ENCODE results near the gene STAT4.

The STAT4 gene

DNA sequence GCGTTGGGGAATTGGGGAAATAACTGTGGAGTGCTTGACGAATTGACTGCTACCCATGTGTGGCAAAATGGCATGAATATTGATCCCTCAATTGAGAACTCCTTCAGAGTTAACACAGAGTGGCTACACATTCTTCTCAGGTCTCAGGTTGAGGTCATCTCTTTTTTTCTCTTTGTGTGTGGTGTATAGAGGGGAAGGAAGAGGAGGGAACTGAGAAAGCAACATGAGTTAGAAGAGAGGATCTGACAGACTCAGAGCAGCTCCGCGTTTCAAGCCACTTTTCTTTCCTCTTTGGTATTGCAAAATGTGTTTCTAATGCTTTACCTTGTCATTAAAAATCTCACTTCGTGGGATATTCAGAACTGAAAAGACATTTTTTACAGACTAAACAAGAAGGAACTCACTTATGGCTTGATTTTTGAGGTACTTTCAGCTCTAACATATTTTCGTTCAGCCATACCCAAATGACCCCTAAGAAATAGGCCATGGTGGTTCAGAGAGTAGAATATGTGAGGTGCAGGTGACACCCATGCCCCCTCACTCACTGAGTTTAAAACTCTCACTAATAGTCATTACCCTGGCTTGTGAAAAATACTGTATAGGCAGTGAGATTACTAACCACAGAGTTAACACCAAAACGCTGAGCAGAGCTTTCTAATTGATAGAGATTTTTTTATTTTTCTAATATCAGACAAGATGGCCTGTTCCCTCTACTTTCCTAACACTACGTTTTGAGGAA is 22.5 kb downstream of the STAT4 start:
- no peaks in the 10 kb centered on the region for H3K9me3 ChIP-seq (replicated peaks in 1 of 11)
- no peak overlapping the region for H3K27ac ChIP-seq
- TF ChIP-seq Cebpa-rat (IDR thresholded peaks at IDR 0.05) = no peak
- H3K27me3 ChIP-seq = no peaks in the 10 kb centered on the region
- no peak overlapping the region for H3K4me2 ChIP-seq
- H3K9ac ChIP-seq = no peak overlapping the region
- no peak overlapping the region for H3K4me3 ChIP-seq
- H4K20me1 ChIP-seq = no peaks in the 10 kb centered on the region
- no peaks in the 10 kb centered on the region; a peak in 1 of 20 replicates for H3K4me1 ChIP-seq
- no peaks in the 10 kb centered on the region for H3K36me3 ChIP-seq

GRCh38 chr2:191127235-191127634 is 23.6 kb downstream of the STAT4 start:
- Histone ChIP-seq H3K27me3 (no peaks in the 10 kb centered on the region), H4K20me1 (no peaks in the 10 kb centered on the region), H3K4me1 (no peaks in the 10 kb centered on the region; a peak in 1 of 20 replicates), H3K27ac (no peak overlapping the region), H3K4me2 (no peak overlapping the region), H3K36me3 (no peaks in the 10 kb centered on the region), H3K4me3 (no peak overlapping the region), H3K9ac (no peak overlapping the region), H3K9me3 (replicated peaks in 1 of 11) (no peaks in the 10 kb centered on the region)
- no peak for TF ChIP-seq Cebpa-rat (IDR thresholded peaks at IDR 0.05)

GRCh38 chr2:191126386-191127085 is 24.3 kb downstream of the STAT4 start:
- no peak for TF ChIP-seq Cebpa-rat (IDR thresholded peaks at IDR 0.05)
- Histone ChIP-seq H4K20me1 (no peaks in the 10 kb centered on the region), H3K4me2 (no peak overlapping the region), H3K27me3 (no peaks in the 10 kb centered on the region), H3K4me3 (no peak overlapping the region), H3K9me3 (replicated peaks in 1 of 11) (no peaks in the 10 kb centered on the region), H3K27ac (no peak overlapping the region), H3K4me1 (no peaks in the 10 kb centered on the region; a peak in 1 of 20 replicates), H3K9ac (no peak overlapping the region), H3K36me3 (no peaks in the 10 kb centered on the region)

GRCh38 chr2:191125646-191126045 is 25.1 kb downstream of the STAT4 start:
- Histone ChIP-seq H3K27ac (no peak overlapping the region), H3K36me3 (no peaks in the 10 kb centered on the region), H3K4me3 (no peak overlapping the region), H3K9ac (no peak overlapping the region), H3K9me3 (replicated peaks in 1 of 11) (no peaks in the 10 kb centered on the region), H4K20me1 (no peaks in the 10 kb centered on the region), H3K4me1 (no peaks in the 10 kb centered on the region; a peak in 1 of 20 replicates), H3K27me3 (no peaks in the 10 kb centered on the region), H3K4me2 (no peak overlapping the region)
- no peak for TF ChIP-seq Cebpa-rat (IDR thresholded peaks at IDR 0.05)

- H3K27me3 ChIP-seq = no peaks in the 10 kb centered on the region
- H4K20me1 ChIP-seq = no peaks in the 10 kb centered on the region
- H3K4me3 ChIP-seq = no peak overlapping the region
- TF ChIP-seq Cebpa-rat (IDR thresholded peaks at IDR 0.05) = no peak
- no peak overlapping the region for H3K4me2 ChIP-seq
- H3K9ac ChIP-seq = no peak overlapping the region
- no peaks in the 10 kb centered on the region for H3K36me3 ChIP-seq
- no peak overlapping the region for H3K27ac ChIP-seq
- H3K4me1 ChIP-seq = no peaks in the 10 kb centered on the region
- H3K9me3 ChIP-seq (replicated peaks in 1 of 11) = peaks cover 0 to 4% (median 0%) of the 10 kb centered on the region in 11 experiments; a peak in 1 of 22 replicates
Observed at GRCh38 chr2:191122638-191123294, 28.0 kb downstream of the STAT4 start.

DNA sequence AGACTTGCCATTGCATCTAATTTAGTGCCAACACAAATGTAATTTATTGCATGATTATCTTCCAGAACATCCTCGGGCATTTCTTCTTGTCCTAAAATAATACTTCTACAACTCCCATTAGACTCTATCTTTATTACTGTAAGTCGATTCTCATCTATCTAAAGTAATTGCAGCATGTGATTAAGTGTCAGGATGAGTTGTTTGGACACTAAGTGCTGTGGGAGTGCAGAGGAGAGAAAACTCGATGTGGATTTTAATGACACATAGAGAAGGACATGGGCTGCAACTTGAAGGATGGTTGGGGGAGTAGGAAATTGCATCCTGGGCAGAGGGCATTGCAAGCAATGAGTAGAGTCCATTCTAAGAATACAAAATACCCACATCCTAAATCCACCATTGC is 33.5 kb downstream of the STAT4 start:
- peaks cover 4 to 28% (median 20%) of the 10 kb centered on the region in 10 experiments; a peak in 16 of 20 replicates for H3K4me1 ChIP-seq
- H3K27ac ChIP-seq = no peak overlapping the region
- H4K20me1 ChIP-seq = no peaks in the 10 kb centered on the region
- no peaks in the 10 kb centered on the region for H3K27me3 ChIP-seq
- H3K4me2 ChIP-seq = no peak overlapping the region
- TF ChIP-seq Cebpa-rat (IDR thresholded peaks at IDR 0.05) = no peak
- peaks cover 0 to 4% (median 0%) of the 10 kb centered on the region in 11 experiments; a peak in 1 of 22 replicates for H3K9me3 ChIP-seq (replicated peaks in 1 of 11)
- no peaks in the 10 kb centered on the region for H3K36me3 ChIP-seq
- H3K4me3 ChIP-seq = no peak overlapping the region
- no peak overlapping the region for H3K9ac ChIP-seq

GRCh38 chr2:191115804-191116203 is 35.0 kb downstream of the STAT4 start:
- peaks cover 0 to 4% (median 0%) of the 10 kb centered on the region in 11 experiments; a peak in 1 of 22 replicates for H3K9me3 ChIP-seq (replicated peaks in 1 of 11)
- H3K4me3 ChIP-seq = no peak overlapping the region
- H3K36me3 ChIP-seq = no peaks in the 10 kb centered on the region
- peak overlapping the region in 3 of 11 experiments; percentile 3 to 70 (median 47); a peak in 3 of 22 replicates for H3K4me2 ChIP-seq
- peaks cover 4 to 28% (median 20%) of the 10 kb centered on the region in 10 experiments; a peak in 16 of 20 replicates for H3K4me1 ChIP-seq
- 0 out of 22 replicates have a peak overlapping the region, but pooled peaks of 1 of the 11 experiments have one; percentile 4 for H3K27ac ChIP-seq
- no peaks in the 10 kb centered on the region for H4K20me1 ChIP-seq
- TF ChIP-seq Cebpa-rat (IDR thresholded peaks at IDR 0.05) = no peak
- no peaks in the 10 kb centered on the region for H3K27me3 ChIP-seq
- H3K9ac ChIP-seq = no peak overlapping the region

DNA sequence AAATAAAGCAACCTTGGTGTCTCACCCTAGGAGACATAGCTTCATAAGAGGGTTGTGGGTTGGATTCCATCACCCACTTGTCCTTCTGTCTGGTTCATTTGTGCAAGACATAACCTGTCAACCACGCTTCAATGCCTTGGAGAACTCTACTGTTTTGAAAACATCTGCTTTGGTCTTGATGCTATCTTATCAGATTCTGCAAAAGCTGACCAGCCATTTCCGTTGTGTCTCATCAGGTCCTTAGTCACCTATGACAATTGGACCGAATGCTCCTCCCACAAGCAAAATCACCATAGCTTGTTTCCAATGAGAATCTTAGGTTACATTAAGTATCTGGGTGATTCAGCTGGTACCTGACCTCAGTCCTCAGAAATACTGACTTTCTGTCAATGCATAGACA is 35.4 kb downstream of the STAT4 start:
- H3K36me3 ChIP-seq = no peaks in the 10 kb centered on the region
- H3K27ac ChIP-seq = peak overlapping the region in 2 of 11 experiments; percentile 34 to 46; a peak in 1 of 22 replicates
- H3K4me2 ChIP-seq = peak overlapping the region; percentile 3 to 70 (median 34); a peak in 14 of 22 replicates
- peaks cover 0 to 2% (median 0%) of the 10 kb centered on the region in 11 experiments; a peak in 1 of 22 replicates for H3K9me3 ChIP-seq (replicated peaks in 1 of 11)
- TF ChIP-seq Cebpa-rat (IDR thresholded peaks at IDR 0.05) = no peak
- H3K4me1 ChIP-seq = peaks cover 4 to 28% (median 20%) of the 10 kb centered on the region in 10 experiments; a peak in 16 of 20 replicates
- H3K27me3 ChIP-seq = no peaks in the 10 kb centered on the region
- H3K9ac ChIP-seq = no peak overlapping the region
- no peak overlapping the region for H3K4me3 ChIP-seq
- no peaks in the 10 kb centered on the region for H4K20me1 ChIP-seq

GRCh38 chr2:191114403-191114886 is 36.3 kb downstream of the STAT4 start:
- no peak overlapping the region for H3K9ac ChIP-seq
- H3K4me3 ChIP-seq = no peak overlapping the region; a peak in 1 of 20 replicates
- no peak for TF ChIP-seq Cebpa-rat (IDR thresholded peaks at IDR 0.05)

More at GRCh38 chr2:191114403-191114886, 36.3 kb downstream of the STAT4 start:
- no peaks in the 10 kb centered on the region for H3K27me3 ChIP-seq
- peak overlapping the region in 10 of 11 experiments; percentile 5 to 70 (median 34); a peak in 14 of 22 replicates for H3K4me2 ChIP-seq
- no peaks in the 10 kb centered on the region for H3K9me3 ChIP-seq (replicated peaks in 1 of 11)
- no peaks in the 10 kb centered on the region for H4K20me1 ChIP-seq
- H3K36me3 ChIP-seq = no peaks in the 10 kb centered on the region
- peaks cover 4 to 28% (median 20%) of the 10 kb centered on the region in 10 experiments; a peak in 16 of 20 replicates for H3K4me1 ChIP-seq
- H3K27ac ChIP-seq = peak overlapping the region in 2 of 11 experiments; percentile 34 to 46; a peak in 2 of 22 replicates
